ENCODE data around the gene MRPL39.
"Not testable (repeated sequence)": the region's sequence is repeated elsewhere in the genome, so short reads cannot be mapped to it uniquely, and the experiment has no call there.

The MRPL39 gene

DNA sequence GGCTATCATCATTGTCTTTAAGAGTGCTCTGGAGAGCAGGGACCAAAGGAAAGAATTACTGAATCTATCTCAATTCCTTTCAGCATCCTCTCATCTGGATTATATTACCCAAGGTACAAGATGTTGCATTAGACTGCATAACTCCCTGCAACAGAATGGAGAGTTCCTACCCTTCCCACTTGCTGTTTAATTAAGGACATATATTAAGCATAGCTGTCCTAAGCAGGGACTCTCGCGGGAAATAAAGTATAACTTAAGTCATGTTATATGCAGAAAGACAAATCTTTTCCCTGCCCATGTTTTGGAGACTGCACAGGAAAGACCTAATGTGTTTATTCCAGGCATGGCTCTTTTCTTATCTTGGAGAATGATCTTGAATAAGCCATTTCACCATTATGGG lies 25.0 kb upstream of the MRPL39 start:
- TF ChIP-seq, protein P1, sequence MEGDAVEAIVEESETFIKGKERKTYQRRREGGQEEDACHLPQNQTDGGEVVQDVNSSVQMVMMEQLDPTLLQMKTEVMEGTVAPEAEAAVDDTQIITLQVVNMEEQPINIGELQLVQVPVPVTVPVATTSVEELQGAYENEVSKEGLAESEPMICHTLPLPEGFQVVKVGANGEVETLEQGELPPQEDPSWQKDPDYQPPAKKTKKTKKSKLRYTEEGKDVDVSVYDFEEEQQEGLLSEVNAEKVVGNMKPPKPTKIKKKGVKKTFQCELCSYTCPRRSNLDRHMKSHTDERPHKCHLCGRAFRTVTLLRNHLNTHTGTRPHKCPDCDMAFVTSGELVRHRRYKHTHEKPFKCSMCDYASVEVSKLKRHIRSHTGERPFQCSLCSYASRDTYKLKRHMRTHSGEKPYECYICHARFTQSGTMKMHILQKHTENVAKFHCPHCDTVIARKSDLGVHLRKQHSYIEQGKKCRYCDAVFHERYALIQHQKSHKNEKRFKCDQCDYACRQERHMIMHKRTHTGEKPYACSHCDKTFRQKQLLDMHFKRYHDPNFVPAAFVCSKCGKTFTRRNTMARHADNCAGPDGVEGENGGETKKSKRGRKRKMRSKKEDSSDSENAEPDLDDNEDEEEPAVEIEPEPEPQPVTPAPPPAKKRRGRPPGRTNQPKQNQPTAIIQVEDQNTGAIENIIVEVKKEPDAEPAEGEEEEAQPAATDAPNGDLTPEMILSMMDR (IDR thresholded peaks at IDR 0.05; ENCODE audit: insufficient read depth, missing control alignments) = no peak
- FAIRE-seq (no peak), DNase-seq (ENCODE audit: insufficient read length, low spot score) (no peak)

GRCh38 chr21:25626757-25627156 lies 19.5 kb upstream of the MRPL39 start:
- TF ChIP-seq, protein P1 (IDR thresholded peaks at IDR 0.05; ENCODE audit: insufficient read depth, missing control alignments) = no peak
- FAIRE-seq (no peak), DNase-seq (ENCODE audit: insufficient read length, low spot score) (no peak)

- not testable (repeated sequence) for DNase-seq (ENCODE audit: insufficient read length, low spot score); FAIRE-seq
Observed at GRCh38 chr21:25625776-25626555, 18.7 kb upstream of the MRPL39 start.

DNA sequence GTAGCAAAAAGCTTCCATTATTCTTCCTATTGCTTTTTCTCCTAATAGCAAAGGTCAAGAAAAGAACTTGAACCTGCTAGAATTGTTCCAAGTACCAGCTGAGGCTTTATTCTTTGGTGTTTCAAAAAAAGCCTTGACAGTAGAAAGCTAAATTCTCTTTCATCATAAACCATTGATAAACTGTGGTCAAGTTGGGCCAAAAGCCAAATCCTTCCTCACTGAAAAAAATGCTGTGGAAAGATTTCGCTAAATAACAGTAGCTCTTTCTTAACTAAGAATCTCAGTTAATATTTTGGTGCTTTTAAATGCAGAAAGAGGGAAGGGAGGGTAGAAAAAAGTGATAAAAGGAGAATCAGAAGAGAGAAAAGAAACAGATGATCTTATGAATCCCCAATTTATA lies 17.8 kb upstream of the MRPL39 start:
- TF ChIP-seq, protein P1 (IDR thresholded peaks at IDR 0.05; ENCODE audit: insufficient read depth, missing control alignments) = no peak
- no peak for DNase-seq (ENCODE audit: insufficient read length, low spot score)
- no peak for FAIRE-seq

GRCh38 chr21:25624511-25624910 lies 17.2 kb upstream of the MRPL39 start:
- TF ChIP-seq, protein P1 (IDR thresholded peaks at IDR 0.05; ENCODE audit: insufficient read depth, missing control alignments) = no peak
- FAIRE-seq (no peak), DNase-seq (ENCODE audit: insufficient read length, low spot score) (no peak)

- FAIRE-seq = no peak
- TF ChIP-seq, protein P1 (IDR thresholded peaks at IDR 0.05; ENCODE audit: insufficient read depth, missing control alignments) = no peak
Observed at GRCh38 chr21:25619198-25619597, 11.9 kb upstream of the MRPL39 start.

GRCh38 chr21:25615880-25616279 lies 8.6 kb upstream of the MRPL39 start:
- TF ChIP-seq, protein P1 (IDR thresholded peaks at IDR 0.05; ENCODE audit: insufficient read depth, missing control alignments) = no peak
- FAIRE-seq (no peak), DNase-seq (ENCODE audit: insufficient read length, low spot score) (no peak)

More at GRCh38 chr21:25619198-25619597, 11.9 kb upstream of the MRPL39 start:
- DNase-seq (ENCODE audit: insufficient read length, low spot score) = no peak
